PFSK-1 (cell line): ENCODE data around the gene SH3BP1.

ENCODE experiments used
- POLR2AphosphoS5 ChIP-seq: IDR thresholded peaks from 2 replicates; pipeline ENCODE4 v1.6.1; 2012; ENCODE audit warnings: low read depth, mild to moderate bottlenecking, control low read depth, low read length, moderate library complexity
- SIN3A ChIP-seq: IDR thresholded peaks from 2 replicates; pipeline ENCODE4 v1.6.1; 2012; ENCODE audit warnings: mild to moderate bottlenecking, low read length, moderate library complexity, borderline replicate concordance; ENCODE audit not compliant: insufficient read depth

DNA sequence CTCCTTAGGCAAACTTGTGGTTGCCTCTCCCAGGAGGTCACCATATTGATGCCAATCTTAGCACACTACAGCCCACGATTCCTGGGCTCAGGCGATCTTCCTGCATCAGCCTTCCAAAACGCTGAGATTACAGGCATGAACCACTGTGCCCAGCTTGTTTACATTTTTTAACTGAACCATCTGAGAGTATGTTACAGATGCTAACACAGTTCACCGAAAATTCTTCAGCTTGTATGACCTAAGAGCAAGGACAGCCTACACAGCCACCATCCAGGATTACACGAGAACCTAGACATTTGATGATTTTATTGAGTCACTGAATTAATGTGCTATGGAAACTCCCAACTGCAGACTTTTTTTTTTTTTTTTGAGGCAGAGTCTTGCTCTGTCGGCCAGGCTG lies 30.1 kb downstream of the SH3BP1 start:
- no peak for TF ChIP-seq POLR2AphosphoS5
- TF ChIP-seq SIN3A: no peak
